IMR-90 (cell line): ENCODE measurements around the gene ATG14. TPM values are rescaled to one million over a fixed set of nuclear protein-coding genes. Genes with fewer than 3 reads are reported as not detected.

Experiments
- ATAC-seq: fragments of 200-7000 bp; cut with Tn5 transposase; 2 replicates; pipeline ENCODE4 v1.9.1; 2020; ENCODE audit warnings: low read depth, mild to moderate bottlenecking, moderate library complexity
- BruUV-seq: library from RNA; stranded (reverse); fragments of 400-500 nt; replicated peaks from 2 replicates; lab custom pipeline; 2021; lab: Mats Ljungman, UMichigan
- CTCF ChIA-PET: fragments of 300-600 bp; formaldehyde crosslinking; extraction: SDS; loops from one replicate; lab custom pipeline; 2021; ENCODE audit warnings: antibody characterized with exemption; lab: Yijun Ruan, JAX
- POLR2A ChIA-PET: fragments of 300-600 bp; sonication (Branson Sonifier 250); formaldehyde crosslinking; loops from one replicate; lab custom pipeline; 2022; ENCODE audit warnings: antibody characterized with exemption; ENCODE audit not compliant: unreplicated experiment; lab: Charles Lee
- DNase-seq: peaks from one replicate; pipeline ENCODE4 v3.0.0; 2013
- H2AFZ ChIP-seq: replicated peaks from 2 replicates; pipeline ENCODE3; 2013; ENCODE audit warnings: low read length, mild to moderate bottlenecking; ENCODE audit not compliant: poor library complexity
- H2AK5ac ChIP-seq: 2 replicates; pipeline ENCODE4 v1.6.1; 2013; ENCODE audit warnings: low read depth, low read length, inconsistent platforms
- H2AK9ac ChIP-seq: replicated peaks from 2 replicates; pipeline ENCODE3; 2013; ENCODE audit warnings: mild to moderate bottlenecking, low read depth, low read length, moderate library complexity; ENCODE audit not compliant: poor library complexity
- H2BK120ac ChIP-seq: 2 replicates; pipeline ENCODE4 v1.6.1; 2013; ENCODE audit warnings: low read depth, low read length, inconsistent platforms
- H2BK15ac ChIP-seq: 3 replicates; pipeline ENCODE4 v1.6.1; 2013; ENCODE audit warnings: low read depth, low read length, inconsistent platforms
- H2BK20ac ChIP-seq: 2 replicates; pipeline ENCODE4 v1.6.1; 2013; ENCODE audit warnings: low read depth, mild to moderate bottlenecking, inconsistent platforms, low read length, moderate library complexity
- H2BK5ac ChIP-seq: 2 replicates; pipeline ENCODE4 v1.6.1; 2013; ENCODE audit warnings: mild to moderate bottlenecking, low read depth, low read length, inconsistent platforms; ENCODE audit not compliant: poor library complexity, severe bottlenecking
- H3K14ac ChIP-seq: replicated peaks from 2 replicates; pipeline ENCODE4 v1.6.1; 2013; ENCODE audit warnings: low read depth, low read length, inconsistent platforms
- H3K18ac ChIP-seq: 2 replicates; pipeline ENCODE4 v1.6.1; 2013; ENCODE audit warnings: low read depth, low read length, control low read depth
- H3K23ac ChIP-seq: 2 replicates; pipeline ENCODE4 v1.6.1; 2013; ENCODE audit warnings: low read depth, low read length, inconsistent platforms
- H3K27ac ChIP-seq: 2 replicates; pipeline ENCODE4 v1.5.1; 2013; ENCODE audit warnings: mild to moderate bottlenecking, control low read depth, low read length; ENCODE audit not compliant: insufficient read depth
- H3K27me3 ChIP-seq: 2 replicates; pipeline ENCODE4 v1.6.1; 2013; ENCODE audit warnings: low read length; ENCODE audit not compliant: control insufficient read depth, insufficient read depth
- H3K36me3 ChIP-seq: 2 replicates; pipeline ENCODE4 v1.6.1; 2013; ENCODE audit warnings: low read length, mixed read lengths; ENCODE audit not compliant: control insufficient read depth, insufficient read depth
- H3K4ac ChIP-seq: 2 replicates; pipeline ENCODE4 v1.6.1; 2013; ENCODE audit warnings: low read depth, low read length, inconsistent platforms
- H3K4me1 ChIP-seq: 2 replicates; pipeline ENCODE4 v1.6.1; 2013; ENCODE audit warnings: low read length, mixed read lengths; ENCODE audit not compliant: control insufficient read depth, insufficient read depth
- H3K4me2 ChIP-seq: 2 replicates; pipeline ENCODE4 v1.6.1; 2013; ENCODE audit warnings: low read depth, mild to moderate bottlenecking, control low read depth, low read length, moderate library complexity
- H3K4me3 ChIP-seq: 2 replicates; pipeline ENCODE4 v1.5.1; 2013; ENCODE audit warnings: low read depth, mild to moderate bottlenecking, control low read depth, low read length, moderate library complexity; ENCODE audit not compliant: insufficient read depth
- H3K56ac ChIP-seq: 2 replicates; pipeline ENCODE4 v1.6.1; 2013; ENCODE audit warnings: low read length, inconsistent platforms; ENCODE audit not compliant: insufficient read depth; ENCODE audit errors: extremely low read depth
- H3K79me1 ChIP-seq, 2 experiments: 2 replicates each; pipeline ENCODE4 v1.6.1; 2013; ENCODE audit warnings: low read length in 2 of 2, inconsistent platforms in 1 of 2, low read depth in 1 of 2
- H3K9ac ChIP-seq: 2 replicates; pipeline ENCODE4 v1.6.1; 2013; ENCODE audit warnings: low read depth, low read length, control low read depth
- H3K9me1 ChIP-seq: 2 replicates; pipeline ENCODE4 v1.6.1; 2013; ENCODE audit warnings: low read length, inconsistent platforms; ENCODE audit not compliant: insufficient read depth
- H3K9me3 ChIP-seq: 2 replicates; pipeline ENCODE4 v1.6.1; 2013; ENCODE audit warnings: low read length; ENCODE audit not compliant: control insufficient read depth, insufficient read depth
- H4K20me1 ChIP-seq: 2 replicates; pipeline ENCODE4 v1.6.1; 2013; ENCODE audit warnings: low read length, inconsistent platforms; ENCODE audit not compliant: insufficient read depth
- H4K5ac ChIP-seq: 2 replicates; pipeline ENCODE4 v1.6.1; 2013; ENCODE audit warnings: mild to moderate bottlenecking, low read depth, low read length, control low read depth
- H4K8ac ChIP-seq, 2 experiments: 2 replicates each; pipeline ENCODE4 v1.6.1; 2013; ENCODE audit warnings: low read depth in 2 of 2, low read length in 2 of 2, control low read depth in 1 of 2, inconsistent platforms in 1 of 2
- H4K91ac ChIP-seq: 2 replicates; pipeline ENCODE4 v1.6.1; 2013; ENCODE audit warnings: low read depth, low read length, inconsistent platforms; ENCODE audit not compliant: insufficient read depth
- MAZ ChIP-seq: IDR thresholded peaks from 2 replicates; pipeline ENCODE4 v1.6.1; 2012; ENCODE audit warnings: low read depth, mild to moderate bottlenecking, low read length, improper control_type of control experiment, moderate library complexity, borderline replicate concordance
- NFE2L2 ChIP-seq: fragments of 150-350 bp; IDR thresholded peaks from 2 replicates; pipeline ENCODE4 v1.6.1; 2016; ENCODE audit warnings: low read depth, mild to moderate bottlenecking, low read length
- RCOR1 ChIP-seq: IDR thresholded peaks from 2 replicates; pipeline ENCODE4 v1.6.1; 2012; ENCODE audit warnings: mild to moderate bottlenecking, low read length, improper control_type of control experiment; ENCODE audit not compliant: insufficient replicate concordance
- WGBS, 2 experiments: methylation state at CpG; one replicate each; pipeline versions ENCODE4 v1.1.5 to v1.1.7; 2013; ENCODE audit warnings: missing lambda C conversion rate in 2 of 2; ENCODE audit not compliant: insufficient read length in 1 of 2; ENCODE audit errors: extremely low coverage in 2 of 2; 5-methylcytosine and 5-hydroxymethylcytosine counted together
- dilution Hi-C: fragments of 300-500 bp; cut with HindIII; formaldehyde crosslinking; loops from one replicate; pipeline ENCODE4 v1.14.3; 2018; ENCODE audit warnings: low sequenced_read_pairs; ENCODE audit not compliant: unreplicated experiment
- in situ Hi-C: fragments of 300-500 bp; cut with MboI; formaldehyde crosslinking; loops from 3 replicates; pipeline ENCODE4 v1.14.3; 2019; ENCODE audit warnings: low sequenced_read_pairs, inconsistent platforms, mixed read lengths
- intact Hi-C: fragments of 100-400 bp; cut with micrococcal nuclease; formaldehyde crosslinking; loops from 2 replicates; pipeline ENCODE4 v1.10.0; 2022
- polyA plus RNA-seq, 3 experiments: library from polyadenylated mRNA; depleted of rRNA; stranded (reverse); fragments of >200 nt; gene quantifications; 2 replicates each; pipeline ENCODE4 v1.2.3, GENCODE V29; 2012; ENCODE audit warnings: low replicate concordance in 1 of 3
- total RNA-seq: library from RNA; depleted of rRNA; stranded (reverse); fragments of >200 nt; gene quantifications from 2 replicates; pipeline ENCODE4 v1.2.3, GENCODE V29; 2012

ATG14 gene
- total and polyA plus RNA-seq, 2 of the 4 experiments (the other 2 are of a cell fraction), result 5.0 to 12.4 TPM

- TF ChIP-seq RCOR1 (no peak), MAZ (no peak), NFE2L2 (no peak)
- H2AFZ ChIP-seq, result no peak overlapping the region
- H2BK5ac ChIP-seq, result no peak overlapping the region
- DNase-seq (no peak), ATAC-seq (no peak)
- H4K8ac ChIP-seq, result no peak overlapping the region
- H3K9me1 ChIP-seq, result peaks cover 5% of the 10 kb centered on the region; the same call in 1 of the 2 replicates
- H3K14ac ChIP-seq, result no peak overlapping the region
- H4K20me1 ChIP-seq, result no peaks in the 10 kb centered on the region; the same call in 1 of the 2 replicates
- H4K5ac ChIP-seq, result no peak overlapping the region
- intact Hi-C loops, result no loop called here
- dilution Hi-C loops, result no loop called here
- ChIA-PET POLR2A (no interaction called here), CTCF (interaction anchor here (1.6 kb wide), 1 partner anchor 14 kb away, joined by 3 read pairs; no protein-coding TSS in a partner anchor)
- H3K4ac ChIP-seq, result no peak overlapping the region
- WGBS, 2 experiments, result no CpG with 5 or more reads among the region's 2 CpGs
- peaks cover 12% of the 10 kb centered on the region for H3K36me3 ChIP-seq
- no peak overlapping the region for H2AK5ac ChIP-seq
- H3K4me2 ChIP-seq, result no peak overlapping the region
- H3K4me1 ChIP-seq, result peaks cover 5% of the 10 kb centered on the region
- no peak overlapping the region for H2AK9ac ChIP-seq
- H3K23ac ChIP-seq, result no peak overlapping the region
- no peak overlapping the region for H3K56ac ChIP-seq
- BruUV-seq, result no TSS peak
- H3K27ac ChIP-seq, result no peak overlapping the region
- H3K9me3 ChIP-seq, result no peaks in the 10 kb centered on the region
- peaks cover 10 to 31% of the 10 kb centered on the region in 2 experiments; a peak in 3 of 4 replicates for H3K79me1 ChIP-seq
- H3K27me3 ChIP-seq, result no peaks in the 10 kb centered on the region
- in situ Hi-C loops, result no loop called here
- H3K9ac ChIP-seq, result no peak overlapping the region
- H2BK20ac ChIP-seq, result no peak overlapping the region
- H3K4me3 ChIP-seq, result no peak overlapping the region
- no peak overlapping the region for H2BK120ac ChIP-seq
- H3K18ac ChIP-seq, result no peak overlapping the region
- no peak overlapping the region for H4K91ac ChIP-seq
- no peak overlapping the region for H2BK15ac ChIP-seq
These were observed 54.7 kb downstream of the ATG14 start for GRCh38 chr14:55356913-55357312.
